ENCODE data around the gene DCXR. TPM values are rescaled to one million over a fixed set of nuclear protein-coding genes. Genes with fewer than 3 reads are reported as not detected.

Gene DCXR
- polyA plus RNA-seq, 6 donors from 2014 or later: 74.0 to 199 (median 98.1) TPM

GRCh38 chr17:82018152-82018988 lies 19.1 kb downstream of the DCXR start:
- Mint-ChIP-seq H3K9me3 (no peaks in the 10 kb centered on the region), H3K4me1 (peaks cover 3 to 11% (median 9%) of the 10 kb centered on the region in 3 donors), H3K4me3 (peak overlapping the region in 1 of 8 donors; percentile 42), H3K27me3 (no peaks in the 10 kb centered on the region), H3K36me3 (no peaks in the 10 kb centered on the region), H3K27ac (no peak overlapping the region)
- DNase-seq: no peak
- no peak for ATAC-seq (ENCODE audit: low read depth in 2 of 2)

GRCh38 chr17:82017612-82018151 lies 19.8 kb downstream of the DCXR start:
- DNase-seq (no peak), ATAC-seq (ENCODE audit: low read depth in 2 of 2) (no peak)
- Mint-ChIP-seq H3K9me3 (no peaks in the 10 kb centered on the region), H3K36me3 (no peaks in the 10 kb centered on the region), H3K27me3 (no peaks in the 10 kb centered on the region), H3K4me3 (no peak overlapping the region), H3K27ac (peak overlapping the region in 2 of 6 donors; percentile 38 to 47), H3K4me1 (peaks cover 3 to 11% (median 9%) of the 10 kb centered on the region in 3 donors)

GRCh38 chr17:82016875-82017459 lies 20.5 kb downstream of the DCXR start:
- peaks cover 3 to 9% (median 7%) of the 10 kb centered on the region in 3 donors for H3K4me1 Mint-ChIP-seq
- H3K27ac Mint-ChIP-seq: no peak overlapping the region
- no peak overlapping the region for H3K4me3 Mint-ChIP-seq
- H3K27me3 Mint-ChIP-seq: no peaks in the 10 kb centered on the region
- no peaks in the 10 kb centered on the region for H3K36me3 Mint-ChIP-seq
- ATAC-seq (ENCODE audit: low read depth in 2 of 2): no peak
- no peak for DNase-seq
- H3K9me3 Mint-ChIP-seq: no peaks in the 10 kb centered on the region

GRCh38 chr17:82016061-82016874 lies 21.2 kb downstream of the DCXR start:
- no peak overlapping the region for H3K27ac Mint-ChIP-seq
- ATAC-seq (ENCODE audit: low read depth in 2 of 2) (no peak), DNase-seq (no peak)
- peaks cover under 1 to 3% (median 2%) of the 10 kb centered on the region in 3 donors for H3K4me1 Mint-ChIP-seq
- H3K27me3 Mint-ChIP-seq: no peaks in the 10 kb centered on the region
- H3K4me3 Mint-ChIP-seq: no peak overlapping the region
- H3K9me3 Mint-ChIP-seq: no peaks in the 10 kb centered on the region
- H3K36me3 Mint-ChIP-seq: no peaks in the 10 kb centered on the region

- no peaks in the 10 kb centered on the region for H3K27me3 Mint-ChIP-seq
- ATAC-seq (ENCODE audit: low read depth in 2 of 2) (no peak), DNase-seq (no peak)
- no peaks in the 10 kb centered on the region for H3K9me3 Mint-ChIP-seq
- H3K27ac Mint-ChIP-seq: no peak overlapping the region
- peaks cover 0 to under 1% (median 0%) of the 10 kb centered on the region in 3 donors for H3K4me1 Mint-ChIP-seq
- H3K4me3 Mint-ChIP-seq: no peak overlapping the region
- no peaks in the 10 kb centered on the region for H3K36me3 Mint-ChIP-seq
These were observed 22.1 kb downstream of the DCXR start for GRCh38 chr17:82015311-82015971.

GRCh38 chr17:82014971-82015310 lies 22.6 kb downstream of the DCXR start:
- Mint-ChIP-seq H3K27ac (no peak overlapping the region), H3K4me1 (no peaks in the 10 kb centered on the region), H3K4me3 (no peak overlapping the region), H3K36me3 (no peaks in the 10 kb centered on the region), H3K27me3 (no peaks in the 10 kb centered on the region), H3K9me3 (no peaks in the 10 kb centered on the region)
- DNase-seq: no peak
- ATAC-seq (ENCODE audit: low read depth in 2 of 2): no peak

GRCh38 chr17:82014432-82014831 lies 23.1 kb downstream of the DCXR start:
- no peak overlapping the region for H3K27ac Mint-ChIP-seq
- H3K36me3 Mint-ChIP-seq: no peaks in the 10 kb centered on the region
- ATAC-seq (ENCODE audit: low read depth in 2 of 2): no peak

GRCh38 chr17:82013772-82014321 lies 23.6 kb downstream of the DCXR start:
- DNase-seq (no peak), ATAC-seq (ENCODE audit: low read depth in 2 of 2) (no peak)
- Mint-ChIP-seq H3K36me3 (no peaks in the 10 kb centered on the region), H3K9me3 (no peaks in the 10 kb centered on the region), H3K4me3 (no peak overlapping the region), H3K27me3 (no peaks in the 10 kb centered on the region), H3K27ac (no peak overlapping the region), H3K4me1 (no peaks in the 10 kb centered on the region)

More at GRCh38 chr17:82014432-82014831, 23.1 kb downstream of the DCXR start:
- H3K4me1 Mint-ChIP-seq: no peaks in the 10 kb centered on the region
- no peak for DNase-seq
- H3K9me3 Mint-ChIP-seq: no peaks in the 10 kb centered on the region
- no peaks in the 10 kb centered on the region for H3K27me3 Mint-ChIP-seq
- H3K4me3 Mint-ChIP-seq: no peak overlapping the region

- no peak overlapping the region for H3K4me3 Mint-ChIP-seq
- DNase-seq (no peak), ATAC-seq (ENCODE audit: low read depth in 2 of 2) (no peak)
- H3K36me3 Mint-ChIP-seq: no peaks in the 10 kb centered on the region
- H3K9me3 Mint-ChIP-seq: no peaks in the 10 kb centered on the region
- H3K4me1 Mint-ChIP-seq: no peaks in the 10 kb centered on the region
- H3K27me3 Mint-ChIP-seq: no peaks in the 10 kb centered on the region
- H3K27ac Mint-ChIP-seq: no peak overlapping the region
These were observed 24.2 kb downstream of the DCXR start for GRCh38 chr17:82013341-82013740.

GRCh38 chr17:82012640-82013295 lies 24.7 kb downstream of the DCXR start:
- Mint-ChIP-seq H3K4me1 (no peaks in the 10 kb centered on the region), H3K9me3 (no peaks in the 10 kb centered on the region), H3K36me3 (no peaks in the 10 kb centered on the region), H3K27me3 (no peaks in the 10 kb centered on the region), H3K4me3 (no peak overlapping the region), H3K27ac (no peak overlapping the region)
- DNase-seq: no peak
- ATAC-seq (ENCODE audit: low read depth in 2 of 2): no peak

- H3K27me3 Mint-ChIP-seq: no peaks in the 10 kb centered on the region
- ATAC-seq (ENCODE audit: low read depth in 2 of 2) (no peak), DNase-seq (no peak)
- H3K27ac Mint-ChIP-seq: no peak overlapping the region
- no peaks in the 10 kb centered on the region for H3K9me3 Mint-ChIP-seq
- no peaks in the 10 kb centered on the region for H3K36me3 Mint-ChIP-seq
- H3K4me3 Mint-ChIP-seq: no peak overlapping the region
- no peaks in the 10 kb centered on the region for H3K4me1 Mint-ChIP-seq
These were observed 25.2 kb downstream of the DCXR start for GRCh38 chr17:82012261-82012639.

GRCh38 chr17:82011617-82012187 lies 25.8 kb downstream of the DCXR start:
- H3K27me3 Mint-ChIP-seq: no peaks in the 10 kb centered on the region
- DNase-seq (no peak), ATAC-seq (ENCODE audit: low read depth in 2 of 2) (no peak)
- H3K36me3 Mint-ChIP-seq: no peaks in the 10 kb centered on the region
- H3K27ac Mint-ChIP-seq: no peak overlapping the region
- H3K4me1 Mint-ChIP-seq: no peaks in the 10 kb centered on the region
- H3K9me3 Mint-ChIP-seq: no peaks in the 10 kb centered on the region
- H3K4me3 Mint-ChIP-seq: no peak overlapping the region
